ENCODE measurements around the gene SLC16A2.

Gene SLC16A2

DNA sequence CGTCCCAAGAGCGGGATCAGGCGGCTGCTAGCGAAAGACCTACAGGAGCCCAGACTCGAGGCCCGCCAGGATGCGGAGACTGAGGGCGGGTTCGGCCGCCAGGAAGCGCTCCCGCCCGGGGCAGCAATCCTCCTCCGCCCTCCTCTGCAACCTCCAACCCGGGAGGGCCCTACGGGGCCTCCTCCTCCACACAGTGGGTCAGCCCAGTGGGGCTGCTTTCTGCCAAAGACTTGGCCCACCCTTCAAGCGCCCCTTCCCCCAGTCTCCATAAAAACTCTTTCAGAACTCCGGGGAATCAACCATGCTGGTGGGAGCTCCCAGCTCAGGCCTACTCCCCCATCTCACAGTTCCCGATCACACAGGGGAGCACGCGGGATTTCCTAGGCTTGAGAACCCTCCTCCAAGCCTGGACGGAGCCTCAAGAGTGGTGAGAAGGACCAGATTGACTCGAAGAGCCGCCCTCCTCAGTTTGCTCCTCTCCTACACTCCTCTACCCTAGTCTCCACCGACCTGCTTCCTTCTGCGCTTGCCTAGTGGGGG is 115.6 kb downstream of the SLC16A2 start:
- no peak for DNase-seq (ENCODE audit: low read depth)

DNA sequence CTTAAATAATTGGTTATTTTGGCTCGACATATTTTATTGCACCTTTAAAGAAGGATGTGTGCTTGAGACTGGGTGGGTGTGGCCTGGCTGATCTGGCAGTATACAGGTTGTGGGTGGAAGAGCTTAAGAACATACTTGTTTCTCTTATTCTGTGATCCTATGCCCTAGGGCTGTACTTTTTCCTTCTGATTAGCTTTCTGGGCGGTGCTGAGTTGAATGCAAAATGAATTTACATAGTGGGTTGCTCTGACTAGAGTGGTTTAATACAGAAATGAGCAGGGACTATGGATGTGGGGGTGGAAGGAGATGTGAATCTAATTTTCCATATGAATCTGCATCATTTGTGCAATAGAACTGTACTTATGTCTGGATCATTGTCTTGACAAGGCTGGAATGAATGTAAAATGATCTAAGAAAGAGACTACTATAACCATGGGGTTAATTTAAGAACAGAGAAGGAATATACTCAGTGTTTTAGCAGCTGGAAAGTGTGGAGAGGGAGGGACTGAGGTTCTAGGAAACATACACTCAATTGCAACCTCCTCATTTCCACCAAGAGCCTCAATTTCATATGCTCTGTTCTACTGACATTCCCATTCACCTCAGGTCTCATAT is 119.4 kb downstream of the SLC16A2 start:
- DNase-seq (ENCODE audit: low read depth), result no peak

DNA sequence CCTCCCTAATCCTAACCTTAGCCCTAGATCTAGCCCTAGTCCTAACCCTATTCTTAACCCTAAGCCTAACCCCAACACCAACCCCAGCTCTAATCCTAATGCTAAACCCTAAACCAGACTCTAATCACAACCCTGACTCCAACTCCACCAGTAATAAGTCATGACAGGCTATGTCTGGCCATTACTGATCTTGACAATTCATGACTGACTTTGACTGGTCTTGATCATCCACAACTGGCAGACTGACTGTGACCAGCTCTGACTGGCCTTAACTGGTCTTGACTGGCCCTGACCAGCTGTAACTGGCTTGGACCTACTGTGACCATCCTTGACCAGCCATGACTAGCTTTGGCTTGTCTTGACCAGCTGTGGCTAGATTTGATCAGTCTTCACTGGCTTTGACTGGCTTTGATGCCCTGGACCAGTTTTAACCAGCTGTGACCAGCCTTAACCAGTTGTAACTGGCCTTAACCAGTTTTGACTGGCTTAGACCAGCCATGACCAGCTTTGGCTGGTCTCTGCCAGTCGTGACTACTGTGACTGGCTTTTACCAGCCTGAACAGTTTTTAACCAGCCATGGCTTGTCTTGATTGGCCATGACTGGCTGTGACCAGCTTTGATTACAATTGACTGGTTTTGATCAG is 124.7 kb downstream of the SLC16A2 start:
- DNase-seq (ENCODE audit: low read depth), result no peak

DNA sequence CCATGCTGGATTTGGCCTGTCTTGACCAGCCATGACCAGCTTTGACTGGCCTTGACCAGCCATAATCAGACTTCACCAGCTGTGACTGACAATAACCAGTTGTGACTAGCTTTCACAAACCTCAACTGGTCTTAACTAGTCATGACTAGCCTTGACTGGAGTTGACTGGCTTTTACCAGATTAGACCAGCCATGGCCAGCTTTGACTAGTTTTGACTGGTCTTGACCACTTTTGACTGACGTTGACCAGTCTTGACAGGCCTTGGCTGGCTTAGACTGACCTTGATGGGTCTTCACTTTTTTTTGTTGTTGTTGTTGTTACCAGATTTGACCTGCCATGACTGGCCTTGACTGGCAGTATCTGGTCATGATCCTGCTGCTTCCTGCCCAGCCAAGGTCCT is 125.7 kb downstream of the SLC16A2 start:
- DNase-seq (ENCODE audit: low read depth), result no peak

DNA sequence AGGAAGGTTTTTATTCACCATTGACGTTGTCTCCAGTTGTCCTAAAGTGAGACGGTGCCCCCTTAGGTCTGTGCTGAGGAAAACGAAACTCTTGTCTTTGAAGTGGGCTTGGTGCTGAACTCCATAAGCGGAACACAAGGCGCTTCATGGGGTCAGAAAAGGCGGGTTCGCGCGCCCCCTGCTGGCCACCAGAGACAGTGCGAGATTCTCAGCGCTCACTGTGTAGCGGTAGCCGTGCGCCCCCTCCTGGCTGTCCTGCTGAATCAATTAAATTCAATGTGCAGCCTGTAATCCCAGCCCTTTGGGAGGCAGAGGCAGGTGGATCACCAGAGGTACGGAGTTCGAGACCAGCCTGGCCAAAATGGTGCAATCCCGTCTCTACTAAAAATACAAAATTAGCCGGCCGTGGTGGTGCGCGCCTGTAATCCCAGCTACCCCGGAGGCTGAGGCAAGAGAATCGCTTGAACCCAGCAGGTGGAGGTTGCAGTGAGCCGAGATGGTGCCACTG is 129.1 kb downstream of the SLC16A2 start:
- DNase-seq (ENCODE audit: low read depth), result peak; percentile 69

DNA sequence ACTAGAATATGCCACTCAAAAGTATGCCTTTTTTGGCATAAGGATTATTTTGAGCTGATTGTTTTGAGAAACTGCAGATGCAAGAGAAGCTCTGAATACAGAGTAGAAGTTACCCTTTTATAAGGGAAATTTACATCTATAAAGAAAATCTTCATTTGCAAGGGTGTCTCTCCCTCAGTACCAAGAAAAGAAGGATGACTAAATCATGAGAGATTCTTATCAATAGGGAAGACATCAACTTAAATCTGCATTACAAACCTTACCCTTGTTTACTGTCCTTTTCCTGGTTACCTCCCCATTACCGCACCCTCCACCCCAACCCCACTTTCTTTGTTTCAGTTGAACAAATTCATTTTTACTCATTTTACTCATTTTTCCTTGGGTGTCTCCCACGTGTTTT is 130.6 kb downstream of the SLC16A2 start:
- DNase-seq (ENCODE audit: low read depth), result no peak

DNA sequence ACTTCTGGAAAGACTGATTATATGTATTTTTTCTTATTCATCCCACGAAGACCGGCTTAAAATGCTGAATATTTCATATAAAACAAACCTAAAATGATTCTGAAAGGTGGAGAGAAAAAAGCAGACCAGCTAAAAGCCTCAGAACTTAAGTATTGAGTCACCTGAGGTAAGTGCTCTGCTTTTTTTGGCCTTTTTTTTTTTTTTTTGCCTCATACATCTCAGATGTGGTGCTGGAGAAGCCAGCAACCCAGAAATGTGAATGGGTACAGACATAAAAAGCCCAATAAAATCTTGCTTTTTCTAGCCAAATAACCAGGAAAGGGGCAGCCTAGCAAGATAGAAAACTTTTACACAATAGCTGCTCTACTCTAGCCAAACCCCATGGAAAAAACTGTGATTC is 136.1 kb downstream of the SLC16A2 start:
- DNase-seq (ENCODE audit: low read depth), result no peak

DNA sequence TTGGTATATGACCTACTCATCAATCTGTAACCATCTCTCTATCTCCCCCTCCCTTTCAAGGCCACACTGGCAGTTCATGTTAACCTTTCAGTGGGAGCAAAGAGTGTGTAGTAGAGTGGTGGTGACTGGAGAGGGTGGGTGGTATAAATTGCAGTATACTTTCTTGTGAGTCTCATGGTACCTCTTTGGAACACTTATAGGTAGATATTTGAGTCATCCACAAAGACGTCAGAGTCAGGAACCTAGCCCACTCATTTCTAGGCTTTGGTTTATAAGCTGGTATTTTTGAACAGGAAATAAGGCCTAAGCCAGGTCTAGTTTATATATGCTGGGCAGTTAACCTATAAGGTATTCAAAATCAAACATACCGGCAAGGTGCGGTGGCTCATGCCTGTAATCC is 156.8 kb downstream of the SLC16A2 start:
- no peak for DNase-seq (ENCODE audit: low read depth)

DNA sequence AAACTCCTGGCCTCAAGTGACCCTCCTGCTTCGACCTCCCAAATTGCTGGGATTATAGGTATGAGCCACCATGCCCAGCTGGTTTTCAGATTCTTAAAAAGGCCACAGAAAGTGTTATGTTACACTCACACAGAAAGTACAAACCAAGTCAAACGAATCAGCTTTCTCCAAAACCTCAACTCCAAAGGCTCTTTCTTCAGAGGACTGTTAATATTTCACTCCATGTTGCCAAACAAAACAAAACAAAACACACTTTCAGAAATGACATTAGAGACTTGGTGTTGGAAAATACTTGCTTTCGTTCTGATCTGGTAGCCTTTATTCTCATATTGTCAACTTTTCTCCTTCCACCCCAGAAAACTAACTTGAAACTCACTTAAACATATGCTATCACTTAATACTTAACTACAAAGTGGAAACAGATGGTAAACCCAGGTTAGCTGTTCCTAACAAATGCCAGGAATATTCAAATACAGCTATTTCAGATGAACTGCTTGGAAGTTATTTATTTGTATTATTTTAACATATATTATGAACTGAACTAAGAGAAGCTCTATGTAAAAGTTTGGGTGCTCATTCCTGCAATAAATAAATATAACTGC is 158.4 kb downstream of the SLC16A2 start:
- no peak for DNase-seq (ENCODE audit: low read depth)
